RWPE1 (cell line): ENCODE data around the gene CSF3.

Experiments
- CTCF ChIA-PET: fragments of 350-600 bp; sonication (Branson Sonifier 250); formaldehyde crosslinking; extraction: SDS; loops from one replicate; lab custom pipeline; 2021; lab: Yijun Ruan, JAX
- POLR2A ChIA-PET: fragments of 400-600 bp; formaldehyde crosslinking; extraction: SDS; loops from one replicate; lab custom pipeline; 2020; ENCODE audit warnings: antibody characterized with exemption; ENCODE audit not compliant: low non-redundant PET; lab: Yijun Ruan, JAX
- DNase-seq: peaks from one replicate; pipeline ENCODE4 v3.0.0; 2012; ENCODE audit warnings: low spot score
- H3K27ac ChIP-seq: fragments of 450-650 bp; 2 replicates; pipeline ENCODE4 v1.5.1; 2017
- TF ChIP-seq, protein P1 (sequence below): fragments of 450-650 bp; conservative IDR thresholded peaks from 2 replicates; pipeline ENCODE4 v1.5.1; 2017; ENCODE audit warnings: low read depth, mild to moderate bottlenecking

Gene CSF3

DNA sequence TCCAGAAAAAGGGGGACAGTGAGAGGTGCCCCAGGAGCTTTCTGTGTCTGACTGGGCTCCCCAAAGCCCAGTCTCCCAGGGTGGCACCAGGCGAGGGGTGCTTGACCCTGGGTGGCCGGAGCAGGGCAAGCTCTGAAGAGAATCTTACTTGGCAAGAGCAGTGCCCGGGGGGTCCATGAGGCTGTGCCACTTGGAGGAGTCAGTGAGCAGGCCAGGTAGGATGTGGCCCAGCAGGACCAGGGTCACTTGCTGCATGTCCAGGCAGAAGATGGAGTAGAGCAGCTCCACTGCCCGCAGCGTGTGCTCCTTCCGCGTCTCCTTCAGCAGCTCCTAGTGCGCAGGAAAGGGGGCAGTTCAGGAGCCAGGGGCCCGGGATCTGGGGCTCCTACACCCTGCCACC lies 7.3 kb downstream of the CSF3 start:
- ChIA-PET CTCF (interaction anchor here (0.7 to 1.0 kb wide), 4 partner anchors 9 to 401 kb away, joined by 3 to 5 read pairs (median 3); no protein-coding TSS in a partner anchor), POLR2A (interaction anchor here (0.5 to 0.6 kb wide), 2 partner anchors 53 to 482 kb away, joined by 4 to 6 read pairs; no protein-coding TSS in a partner anchor)
- H3K27ac ChIP-seq = peak overlapping the region; percentile 99
- DNase-seq = no peak
- TF ChIP-seq, protein P1, sequence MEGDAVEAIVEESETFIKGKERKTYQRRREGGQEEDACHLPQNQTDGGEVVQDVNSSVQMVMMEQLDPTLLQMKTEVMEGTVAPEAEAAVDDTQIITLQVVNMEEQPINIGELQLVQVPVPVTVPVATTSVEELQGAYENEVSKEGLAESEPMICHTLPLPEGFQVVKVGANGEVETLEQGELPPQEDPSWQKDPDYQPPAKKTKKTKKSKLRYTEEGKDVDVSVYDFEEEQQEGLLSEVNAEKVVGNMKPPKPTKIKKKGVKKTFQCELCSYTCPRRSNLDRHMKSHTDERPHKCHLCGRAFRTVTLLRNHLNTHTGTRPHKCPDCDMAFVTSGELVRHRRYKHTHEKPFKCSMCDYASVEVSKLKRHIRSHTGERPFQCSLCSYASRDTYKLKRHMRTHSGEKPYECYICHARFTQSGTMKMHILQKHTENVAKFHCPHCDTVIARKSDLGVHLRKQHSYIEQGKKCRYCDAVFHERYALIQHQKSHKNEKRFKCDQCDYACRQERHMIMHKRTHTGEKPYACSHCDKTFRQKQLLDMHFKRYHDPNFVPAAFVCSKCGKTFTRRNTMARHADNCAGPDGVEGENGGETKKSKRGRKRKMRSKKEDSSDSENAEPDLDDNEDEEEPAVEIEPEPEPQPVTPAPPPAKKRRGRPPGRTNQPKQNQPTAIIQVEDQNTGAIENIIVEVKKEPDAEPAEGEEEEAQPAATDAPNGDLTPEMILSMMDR = no peak

DNA sequence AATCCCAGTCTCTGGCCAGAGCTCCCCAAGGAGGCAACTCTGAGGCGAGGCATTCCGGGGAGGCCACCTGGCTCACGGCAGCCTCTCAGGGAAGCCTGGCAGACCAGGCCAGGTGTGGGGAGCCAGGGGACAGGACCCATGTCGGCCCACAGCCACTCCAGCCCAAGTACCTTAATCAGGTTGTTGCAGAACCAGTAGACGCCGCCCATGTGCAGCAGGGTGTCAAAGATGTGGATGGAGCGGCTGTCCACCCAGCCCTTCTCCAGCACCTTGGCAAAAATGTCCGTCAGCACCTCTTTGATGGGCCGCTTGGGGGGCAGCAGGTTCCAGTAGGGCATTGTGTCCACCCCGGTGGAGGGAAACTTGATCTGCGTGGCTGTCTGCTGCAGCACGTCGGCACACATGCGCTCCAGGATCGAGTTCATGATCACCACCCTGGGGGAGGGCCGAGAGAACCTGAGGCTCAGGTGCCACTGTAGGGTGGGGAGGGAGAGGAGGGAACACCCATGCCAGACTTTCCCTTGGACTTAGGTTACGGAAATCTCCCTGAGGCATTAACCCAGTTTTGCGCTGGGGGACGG lies 7.8 kb downstream of the CSF3 start:
- H3K27ac ChIP-seq = peak overlapping the region; percentile 99
- TF ChIP-seq, protein P1 = no peak
- ChIA-PET CTCF (interaction anchor here (0.7 to 1.0 kb wide), 3 partner anchors 63 to 401 kb away, joined by 3 to 5 read pairs (median 3); no protein-coding TSS in a partner anchor), POLR2A (interaction anchor here (0.5 kb wide), 1 partner anchor 482 kb away, joined by 6 read pairs; no protein-coding TSS in a partner anchor)
- DNase-seq = peak; percentile 68

DNA sequence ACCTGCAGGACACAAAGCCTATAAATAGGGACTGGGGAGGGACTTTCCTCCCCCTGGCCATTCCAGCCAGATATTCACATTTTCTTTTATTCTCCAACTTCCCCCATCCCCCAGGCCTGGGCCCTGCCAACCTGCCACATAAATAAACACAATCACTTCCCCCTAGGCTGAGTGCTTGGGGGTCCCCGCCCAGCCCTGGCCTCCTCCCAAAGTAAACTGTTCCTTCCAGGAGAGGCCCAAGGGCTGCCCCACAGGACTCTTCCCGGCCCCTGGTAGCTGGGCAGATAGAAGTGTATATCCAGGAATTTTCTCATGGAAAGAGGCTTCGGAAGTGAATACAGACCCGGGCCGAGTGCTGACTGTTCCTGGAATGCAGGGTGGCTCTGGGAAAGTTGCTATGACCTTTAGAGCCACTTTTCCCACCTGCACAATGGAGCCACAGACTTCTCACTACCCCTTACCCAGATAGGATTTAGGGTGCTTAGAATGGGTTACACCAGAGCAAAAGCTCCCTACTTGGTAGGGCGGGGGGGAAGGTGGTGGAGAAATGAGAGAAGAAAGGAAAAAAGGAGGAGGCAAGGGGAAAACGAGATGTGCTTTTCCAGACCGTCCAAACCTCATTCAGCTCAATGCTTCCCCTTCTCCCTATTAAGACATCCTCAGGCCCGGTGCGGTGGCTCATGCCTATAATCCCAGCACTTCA lies 8.5 kb downstream of the CSF3 start:
- TF ChIP-seq, protein P1 = no peak
- DNase-seq = no peak
- CTCF ChIA-PET = interaction anchor here (0.8 to 1.0 kb wide), 2 partner anchors 12 to 16 kb away, joined by 3 read pairs; no protein-coding TSS in a partner anchor
- POLR2A ChIA-PET = no interaction called here
- H3K27ac ChIP-seq = peak overlapping the region; percentile 99

DNA sequence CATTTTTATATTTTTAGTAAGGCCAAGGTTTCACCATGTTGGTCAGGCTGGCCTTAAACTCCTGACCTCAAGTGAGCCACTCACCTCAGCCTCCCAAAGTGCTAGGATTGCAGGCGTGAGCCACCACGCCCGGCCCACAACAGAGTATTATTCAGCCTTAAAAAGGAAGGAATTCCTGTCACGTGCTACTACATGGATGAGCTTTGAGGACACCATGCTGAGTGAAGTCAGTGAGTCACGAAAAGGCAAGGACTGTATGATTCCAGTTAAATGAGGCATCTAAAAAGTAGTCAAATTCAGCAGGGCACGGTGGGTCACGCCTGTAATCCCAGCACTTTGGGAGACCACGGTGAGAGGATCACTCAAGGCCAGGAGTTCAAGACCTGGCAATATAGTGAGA lies 9.7 kb downstream of the CSF3 start:
- ChIA-PET POLR2A (interaction anchor here (0.6 kb wide), 1 partner anchor 51 kb away, joined by 3 read pairs; no protein-coding TSS in a partner anchor), CTCF (interaction anchor here (0.7 to 3.9 kb wide), 3 partner anchors 10 to 62 kb away, joined by 3 to 57 read pairs (median 3); partner anchors contain the start of gene CSF3)
- H3K27ac ChIP-seq = peak overlapping the region; percentile 99
- no peak for DNase-seq
- TF ChIP-seq, protein P1 = no peak

DNA sequence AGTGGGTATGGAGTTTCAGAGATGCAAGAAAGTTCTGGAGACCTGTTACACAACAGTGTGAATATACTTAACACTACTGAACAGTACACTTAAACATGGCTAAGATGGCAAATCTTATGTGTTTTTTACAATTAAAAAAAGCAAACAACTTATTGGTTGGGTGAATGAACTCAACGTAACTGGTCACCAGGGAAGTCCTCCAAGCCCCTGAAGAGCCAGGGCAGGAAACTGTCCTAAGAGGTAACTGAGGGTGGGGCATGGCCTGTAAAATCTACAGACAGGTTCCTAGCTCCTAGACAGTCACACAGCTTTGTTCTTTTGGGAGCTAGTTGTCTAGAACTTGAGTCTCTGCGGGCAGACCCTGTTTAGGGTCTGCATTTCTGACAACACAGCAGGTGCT lies 10.3 kb downstream of the CSF3 start:
- POLR2A ChIA-PET = interaction anchor here (0.6 kb wide), 1 partner anchor 52 kb away, joined by 3 read pairs; no protein-coding TSS in a partner anchor
- H3K27ac ChIP-seq = peak overlapping the region; percentile 99
- no peak for DNase-seq

More for the DNA sequence above, 10.3 kb downstream of the CSF3 start:
- TF ChIP-seq, protein P1 = no peak
- CTCF ChIA-PET = interaction anchor here (0.6 to 3.9 kb wide), 7 partner anchors 9 to 90 kb away, joined by 3 to 57 read pairs (median 3); partner anchors contain the start of gene CSF3
